Measurements from ENCODE around the gene SPON1. TPM values are rescaled to one million over a fixed set of nuclear protein-coding genes. Genes with fewer than 3 reads are reported as not detected.

Gene SPON1
- total and polyA plus RNA-seq, 4 donors = 0.72 to 4.9 (median 1.2) TPM

DNA sequence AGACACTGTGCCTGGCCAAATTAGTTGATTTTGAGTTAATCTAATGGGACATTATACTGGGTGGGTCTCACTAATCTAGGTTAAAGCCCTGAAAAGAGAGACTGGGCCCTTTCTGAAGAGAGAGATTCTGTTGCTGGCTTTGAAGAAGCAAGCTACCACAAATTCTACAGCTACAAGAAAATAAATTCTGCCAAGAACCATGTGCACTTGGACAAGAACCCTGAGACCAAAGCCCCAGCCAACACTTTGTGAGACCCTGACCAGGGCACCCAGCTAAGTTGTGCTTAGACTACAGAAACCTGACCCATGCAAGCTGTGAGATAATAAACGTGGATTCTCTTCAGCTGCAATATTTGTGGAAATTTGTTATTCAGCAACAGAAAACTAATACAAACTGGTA, 20.1 kb upstream of the SPON1 start:
- H3K4me1 ChIP-seq (ENCODE audit: control insufficient read depth in 4 of 4, insufficient read depth in 4 of 4, low read length in 3 of 4) = no peaks in the 10 kb centered on the region
- H3K27ac ChIP-seq (ENCODE audit: low read depth in 1 of 2, low read length in 2 of 2) = no peak overlapping the region
- 78% methylated on average over 1 of the region's 1 CpG for WGBS
- H3K9ac ChIP-seq (ENCODE audit: low read depth in 1 of 2, low read length in 2 of 2) = no peak overlapping the region
- H3K36me3 ChIP-seq (ENCODE audit: control insufficient read depth in 4 of 4, insufficient read depth in 3 of 4, low read depth in 1 of 4, low read length in 3 of 4) = no peaks in the 10 kb centered on the region
- H3K9me3 ChIP-seq (ENCODE audit: control insufficient read depth in 4 of 4, low read length in 3 of 4) = no peaks in the 10 kb centered on the region
- no peak overlapping the region for H3K4me3 ChIP-seq (ENCODE audit: low read depth in 1 of 3, low read length in 3 of 3)
- TF ChIP-seq HNF4G (IDR thresholded peaks at IDR 0.05) (no peak), JUND (IDR thresholded peaks at IDR 0.05) (no peak), NR2F2 (IDR thresholded peaks at IDR 0.05) (no peak), ZBTB33 (IDR thresholded peaks at IDR 0.05) (no peak), EGR1 (IDR thresholded peaks at IDR 0.05; ENCODE audit: low read depth in 2 of 2) (no peak), TAF1 (conservative IDR thresholded peaks at IDR 0.05) (no peak), RAD21 (IDR thresholded peaks at IDR 0.05) (no peak), HNF4A (conservative IDR thresholded peaks at IDR 0.05) (no peak), REST (IDR thresholded peaks at IDR 0.05) (no peak), GABPA (IDR thresholded peaks at IDR 0.05 in 1 of 2, conservative IDR thresholded peaks at IDR 0.05 in 1 of 2) (no peak), YY1 (IDR thresholded peaks at IDR 0.05) (no peak), CTCF (IDR thresholded peaks at IDR 0.05; ENCODE audit: low read depth, low read length, missing input control) (no peak), SP1 (IDR thresholded peaks at IDR 0.05) (no peak), RXRA (IDR thresholded peaks at IDR 0.05) (no peak), FOXA2 (IDR thresholded peaks at IDR 0.05) (no peak), FOXA1 (IDR thresholded peaks at IDR 0.05) (no peak)
- TF ChIP-seq, protein P1, sequence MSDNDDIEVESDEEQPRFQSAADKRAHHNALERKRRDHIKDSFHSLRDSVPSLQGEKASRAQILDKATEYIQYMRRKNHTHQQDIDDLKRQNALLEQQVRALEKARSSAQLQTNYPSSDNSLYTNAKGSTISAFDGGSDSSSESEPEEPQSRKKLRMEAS (IDR thresholded peaks at IDR 0.05) = no peak
- no peaks in the 10 kb centered on the region for H3K27me3 ChIP-seq (ENCODE audit: control insufficient read depth in 4 of 4, insufficient read depth in 4 of 4, low read length in 3 of 4)
- DNase-seq (ENCODE audit: low spot score) = no peak

DNA sequence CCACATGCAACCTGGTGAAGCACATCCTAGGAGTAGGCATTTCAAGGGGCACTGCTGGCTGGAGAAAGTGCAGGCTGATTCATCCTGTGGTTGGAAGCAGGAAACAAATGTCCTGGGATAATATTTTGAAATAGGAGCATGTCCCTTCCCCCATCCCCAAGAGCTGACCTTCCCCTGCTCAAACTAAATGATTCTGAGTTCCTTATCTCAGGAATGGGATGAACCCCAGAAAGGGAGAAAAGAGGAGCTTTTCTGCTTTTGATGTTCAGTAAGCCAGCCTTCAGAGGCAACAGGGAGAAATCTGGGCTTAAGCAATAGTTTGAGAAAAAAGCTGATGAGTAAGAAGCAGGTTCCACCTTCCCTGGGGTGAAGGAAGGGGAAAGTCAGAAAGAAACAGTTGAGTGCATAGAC, 19.5 kb upstream of the SPON1 start:
- no peaks in the 10 kb centered on the region for H3K36me3 ChIP-seq (ENCODE audit: control insufficient read depth in 4 of 4, insufficient read depth in 3 of 4, low read depth in 1 of 4, low read length in 3 of 4)
- no peak overlapping the region for H3K27ac ChIP-seq (ENCODE audit: low read depth in 1 of 2, low read length in 2 of 2)
- DNase-seq (ENCODE audit: low spot score) = no peak
- no peaks in the 10 kb centered on the region for H3K9me3 ChIP-seq (ENCODE audit: control insufficient read depth in 4 of 4, low read length in 3 of 4)
- no peak overlapping the region for H3K9ac ChIP-seq (ENCODE audit: low read depth in 1 of 2, low read length in 2 of 2)
- H3K4me3 ChIP-seq (ENCODE audit: low read depth in 1 of 3, low read length in 3 of 3) = no peak overlapping the region
- no peaks in the 10 kb centered on the region for H3K4me1 ChIP-seq (ENCODE audit: control insufficient read depth in 4 of 4, insufficient read depth in 4 of 4, low read length in 3 of 4)
- no peaks in the 10 kb centered on the region for H3K27me3 ChIP-seq (ENCODE audit: control insufficient read depth in 4 of 4, insufficient read depth in 4 of 4, low read length in 3 of 4)
- no peak for TF ChIP-seq GABPA (IDR thresholded peaks at IDR 0.05 in 1 of 2, conservative IDR thresholded peaks at IDR 0.05 in 1 of 2)
- no peak for TF ChIP-seq FOXA2 (IDR thresholded peaks at IDR 0.05)
- TF ChIP-seq NR2F2 (IDR thresholded peaks at IDR 0.05) = no peak
- TF ChIP-seq YY1 (IDR thresholded peaks at IDR 0.05) = no peak
- TF ChIP-seq FOXA1 (IDR thresholded peaks at IDR 0.05) = no peak
- no peak for TF ChIP-seq EGR1 (IDR thresholded peaks at IDR 0.05; ENCODE audit: low read depth in 2 of 2)
- TF ChIP-seq RXRA (IDR thresholded peaks at IDR 0.05) = no peak
- TF ChIP-seq CTCF (IDR thresholded peaks at IDR 0.05; ENCODE audit: low read depth, low read length, missing input control) = no peak
- TF ChIP-seq TAF1 (conservative IDR thresholded peaks at IDR 0.05) = no peak
- TF ChIP-seq ZBTB33 (IDR thresholded peaks at IDR 0.05) = no peak
